Vagina (tissue), 2 donors: ENCODE results near the gene CBLB. TPM values are rescaled to one million over a fixed set of nuclear protein-coding genes. Genes with fewer than 3 reads are reported as not detected.

Experiments
- DNase-seq, 2 donors: peaks; one replicate each; pipeline ENCODE4 v3.0.0-alpha.2; 2017; ENCODE audit errors: extremely low spot score in 2 of 2
- H3K27ac ChIP-seq: fragments of 200-600 bp; sonication (generic); one replicate; pipeline ENCODE4 v1.5.1; 2019
- H3K27me3 ChIP-seq: fragments of 200-600 bp; sonication (generic); one replicate; pipeline ENCODE4 v1.5.1; 2019
- H3K36me3 ChIP-seq, 2 donors: fragments of 200-600 bp; sonication (generic); one replicate each; pipeline ENCODE4 v1.5.1; 2017 to 2019
- H3K4me1 ChIP-seq: fragments of 200-600 bp; sonication (generic); one replicate; pipeline ENCODE4 v1.5.1; 2019
- H3K4me3 ChIP-seq, 2 donors: fragments of 200-600 bp; sonication (generic); 1 replicate in 1 of 2; 2 replicates in 1 of 2; pipeline ENCODE4 v1.5.1; 2016 to 2019
- H3K9me3 ChIP-seq: fragments of 200-600 bp; sonication (generic); one replicate; pipeline ENCODE4 v1.5.1; 2019
- POLR2A ChIP-seq, 2 donors: fragments of 450-650 bp; IDR thresholded peaks; one replicate each; pipeline ENCODE4 v1.6.1; 2017; ENCODE audit warnings: antibody characterized with exemption in 2 of 2, mild to moderate bottlenecking in 2 of 2, moderate library complexity in 2 of 2
- POLR2AphosphoS5 ChIP-seq, 2 donors: sonication (generic); formaldehyde crosslinking; IDR thresholded peaks; one replicate each; pipeline ENCODE4 v1.9.0; 2017; ENCODE audit warnings: antibody characterized with exemption in 2 of 2, mild to moderate bottlenecking in 2 of 2, low read depth in 1 of 2; ENCODE audit not compliant: insufficient read depth in 1 of 2
- intact Hi-C: fragments of 100-400 bp; cut with DNase I; formaldehyde crosslinking; loops from one replicate; pipeline ENCODE4 v1.15.1; 2023
- total RNA-seq: library from RNA; depleted of rRNA; stranded (reverse); fragments of >200 nt; gene quantifications from one replicate; pipeline ENCODE4 v1.2.3, GENCODE V29; 2016
- TF ChIP-seq, protein P1 (sequence below), 3 experiments: fragments of 450-650 bp in 2 of 3; fragments of 200-600 bp in 1 of 3; sonication (generic) in 1 of 3; IDR thresholded peaks; one replicate each; pipeline ENCODE4 v1.5.1; 2017 to 2019; ENCODE audit warnings: antibody characterized with exemption in 3 of 3, mild to moderate bottlenecking in 2 of 3, moderate library complexity in 2 of 3

CBLB gene
- total RNA-seq, 1 donor from 2014 or later = 58.4 TPM

DNA sequence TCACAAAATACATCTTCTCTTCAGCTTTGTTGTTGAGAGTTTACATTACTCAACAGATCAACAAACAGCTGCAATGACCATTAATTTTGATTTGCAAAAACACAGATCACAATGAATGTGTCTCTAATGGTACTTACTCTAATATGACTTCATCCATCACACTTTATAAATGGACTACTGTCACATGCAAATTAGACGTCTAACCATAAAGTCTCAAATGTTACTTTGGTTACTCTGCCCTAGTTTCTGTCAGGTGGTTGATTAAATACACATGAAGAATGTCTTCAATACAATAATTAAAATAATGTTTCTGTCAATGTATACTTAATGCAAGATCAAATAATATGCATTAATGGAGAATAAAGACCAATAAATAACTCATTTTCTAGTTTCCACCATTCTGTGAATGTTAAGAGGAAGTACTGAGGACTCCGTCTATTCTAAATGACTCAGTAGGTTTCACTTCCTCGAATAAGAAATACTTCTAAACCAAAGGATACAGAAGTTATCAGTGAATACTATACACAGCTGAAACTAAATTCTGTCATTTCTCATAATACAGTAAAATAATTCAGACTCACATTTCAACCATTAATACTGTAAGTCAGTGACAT is 145.8 kb downstream of the CBLB start:
- intact Hi-C loops = no loop called here
- DNase-seq = no peak
- Histone ChIP-seq H3K4me1 (no peaks in the 10 kb centered on the region), H3K27ac (no peak overlapping the region), H3K4me3 (no peak overlapping the region), H3K9me3 (no peaks in the 10 kb centered on the region), H3K36me3 (peaks cover 0 to 6% of the 10 kb centered on the region in 2 donors), H3K27me3 (no peaks in the 10 kb centered on the region)
- no peak for TF ChIP-seq POLR2AphosphoS5 (IDR thresholded peaks at IDR 0.05; ENCODE audit: insufficient read depth in 1 of 2, low read depth in 1 of 2)
- TF ChIP-seq, protein P1, sequence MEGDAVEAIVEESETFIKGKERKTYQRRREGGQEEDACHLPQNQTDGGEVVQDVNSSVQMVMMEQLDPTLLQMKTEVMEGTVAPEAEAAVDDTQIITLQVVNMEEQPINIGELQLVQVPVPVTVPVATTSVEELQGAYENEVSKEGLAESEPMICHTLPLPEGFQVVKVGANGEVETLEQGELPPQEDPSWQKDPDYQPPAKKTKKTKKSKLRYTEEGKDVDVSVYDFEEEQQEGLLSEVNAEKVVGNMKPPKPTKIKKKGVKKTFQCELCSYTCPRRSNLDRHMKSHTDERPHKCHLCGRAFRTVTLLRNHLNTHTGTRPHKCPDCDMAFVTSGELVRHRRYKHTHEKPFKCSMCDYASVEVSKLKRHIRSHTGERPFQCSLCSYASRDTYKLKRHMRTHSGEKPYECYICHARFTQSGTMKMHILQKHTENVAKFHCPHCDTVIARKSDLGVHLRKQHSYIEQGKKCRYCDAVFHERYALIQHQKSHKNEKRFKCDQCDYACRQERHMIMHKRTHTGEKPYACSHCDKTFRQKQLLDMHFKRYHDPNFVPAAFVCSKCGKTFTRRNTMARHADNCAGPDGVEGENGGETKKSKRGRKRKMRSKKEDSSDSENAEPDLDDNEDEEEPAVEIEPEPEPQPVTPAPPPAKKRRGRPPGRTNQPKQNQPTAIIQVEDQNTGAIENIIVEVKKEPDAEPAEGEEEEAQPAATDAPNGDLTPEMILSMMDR (IDR thresholded peaks at IDR 0.05) = no peak
- no peak for TF ChIP-seq POLR2A (IDR thresholded peaks at IDR 0.05)

DNA sequence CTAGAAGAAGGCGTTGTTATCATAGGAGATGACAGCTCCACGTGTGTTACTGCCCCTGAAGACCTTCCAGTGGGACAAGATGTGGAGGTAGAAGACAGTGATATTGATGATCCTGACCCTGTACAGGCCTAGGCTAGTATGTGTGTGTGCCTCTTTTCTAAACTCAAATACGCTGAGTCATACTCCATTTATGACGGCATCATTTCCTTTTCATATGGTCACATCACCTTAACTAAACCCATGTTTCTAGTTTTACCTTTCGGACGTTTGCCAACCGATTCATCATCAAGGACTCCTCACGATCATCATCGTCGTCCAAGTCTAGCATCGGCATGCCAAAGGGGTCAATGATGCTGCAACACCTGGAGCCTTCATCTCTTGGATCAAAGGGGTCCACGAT is 149.0 kb downstream of the CBLB start:
- Histone ChIP-seq H3K27me3 (no peaks in the 10 kb centered on the region), H3K36me3 (peaks cover 0 to 2% of the 10 kb centered on the region in 2 donors), H3K4me3 (no peak overlapping the region), H3K27ac (no peak overlapping the region), H3K9me3 (no peaks in the 10 kb centered on the region), H3K4me1 (no peaks in the 10 kb centered on the region)
- TF ChIP-seq, protein P1 (IDR thresholded peaks at IDR 0.05) = no peak
- no peak for TF ChIP-seq POLR2AphosphoS5 (IDR thresholded peaks at IDR 0.05; ENCODE audit: insufficient read depth in 1 of 2, low read depth in 1 of 2)
- TF ChIP-seq POLR2A (IDR thresholded peaks at IDR 0.05) = no peak
- DNase-seq = no peak
- intact Hi-C loops = no loop called here

DNA sequence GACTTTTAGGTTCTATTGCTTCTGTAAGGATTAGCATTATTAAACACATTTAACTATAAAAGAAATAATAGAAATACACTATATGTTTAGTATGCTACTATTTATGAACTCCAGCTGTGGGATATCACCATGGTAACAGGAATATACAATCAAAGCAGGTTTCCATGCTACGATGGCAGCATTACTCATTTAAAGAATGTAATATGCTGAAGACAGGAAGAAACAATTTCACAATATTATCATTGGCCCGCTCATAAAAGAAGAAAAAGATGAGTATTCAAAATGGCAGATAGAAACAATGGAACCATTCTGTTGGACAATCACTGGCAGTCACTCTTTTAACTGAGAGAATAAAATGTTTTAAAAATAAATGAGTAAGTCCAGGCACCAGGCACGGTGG is 153.4 kb downstream of the CBLB start:
- Histone ChIP-seq H3K27ac (no peak overlapping the region), H3K36me3 (peaks cover 0 to 20% of the 10 kb centered on the region in 2 donors), H3K9me3 (no peaks in the 10 kb centered on the region), H3K4me3 (no peak overlapping the region), H3K27me3 (no peaks in the 10 kb centered on the region), H3K4me1 (no peaks in the 10 kb centered on the region)
- no peak for TF ChIP-seq POLR2AphosphoS5 (IDR thresholded peaks at IDR 0.05; ENCODE audit: insufficient read depth in 1 of 2, low read depth in 1 of 2)
- no peak for TF ChIP-seq POLR2A (IDR thresholded peaks at IDR 0.05)
- TF ChIP-seq, protein P1 (IDR thresholded peaks at IDR 0.05) = no peak
- intact Hi-C loops = no loop called here
- DNase-seq = no peak

- H3K36me3 ChIP-seq = peaks cover 0 to 20% of the 10 kb centered on the region in 2 donors
- no peaks in the 10 kb centered on the region for H3K27me3 ChIP-seq
- DNase-seq = no peak
- no peaks in the 10 kb centered on the region for H3K4me1 ChIP-seq
- H3K9me3 ChIP-seq = no peaks in the 10 kb centered on the region
- TF ChIP-seq POLR2A (IDR thresholded peaks at IDR 0.05) = no peak
- intact Hi-C loops = no loop called here
- H3K4me3 ChIP-seq = no peak overlapping the region
- no peak overlapping the region for H3K27ac ChIP-seq
These were observed 154.4 kb downstream of the CBLB start for GRCh38 chr3:105714453-105714852.

- Histone ChIP-seq H3K27me3 (no peaks in the 10 kb centered on the region), H3K4me3 (no peak overlapping the region), H3K36me3 (peaks cover 0 to 9% of the 10 kb centered on the region in 2 donors), H3K27ac (no peak overlapping the region), H3K4me1 (no peaks in the 10 kb centered on the region), H3K9me3 (no peaks in the 10 kb centered on the region)
- intact Hi-C loops = no loop called here
- DNase-seq = no peak
- TF ChIP-seq POLR2AphosphoS5 (IDR thresholded peaks at IDR 0.05; ENCODE audit: insufficient read depth in 1 of 2, low read depth in 1 of 2) (no peak), POLR2A (IDR thresholded peaks at IDR 0.05) (no peak)
- TF ChIP-seq, protein P1 (IDR thresholded peaks at IDR 0.05) = no peak
These were observed 159.8 kb downstream of the CBLB start for GRCh38 chr3:105708980-105709379.
